Suprapubic skin (tissue), 4 donors: ENCODE measurements around the gene SIGLEC15. TPM values are rescaled to one million over a fixed set of nuclear protein-coding genes. Genes with fewer than 3 reads are reported as not detected.
"Not testable (repeated sequence)": the region's sequence is repeated elsewhere in the genome, so short reads cannot be mapped to it uniquely, and the experiment has no call there.

Experiments
- DNase-seq, 2 donors: peaks; one replicate each; pipeline ENCODE4 v3.0.0-alpha.2; 2019; ENCODE audit warnings: low spot score in 2 of 2
- H3K27ac ChIP-seq: fragments of 200-600 bp; sonication (generic); one replicate; pipeline ENCODE4 v1.5.1; 2019
- H3K27me3 ChIP-seq: fragments of 200-600 bp; sonication (generic); one replicate; pipeline ENCODE4 v1.5.1; 2019
- H3K36me3 ChIP-seq: fragments of 200-600 bp; sonication (generic); one replicate; pipeline ENCODE4 v1.5.1; 2019
- H3K4me1 ChIP-seq: fragments of 200-600 bp; sonication (generic); one replicate; pipeline ENCODE4 v1.5.1; 2019
- H3K4me3 ChIP-seq: fragments of 200-600 bp; sonication (generic); one replicate; pipeline ENCODE4 v1.5.1; 2019; ENCODE audit warnings: mild to moderate bottlenecking
- H3K9me3 ChIP-seq: fragments of 200-600 bp; sonication (generic); one replicate; pipeline ENCODE4 v1.5.1; 2019
- CTCF ChIP-seq, 2 donors: fragments of 200-600 bp in 1 of 2; fragments of 450-650 bp in 1 of 2; sonication (generic) in 1 of 2; IDR thresholded peaks; one replicate each; pipeline ENCODE4 v1.5.1; 2016 to 2019; ENCODE audit warnings: antibody characterized with exemption in 2 of 2, mild to moderate bottlenecking in 1 of 2, moderate library complexity in 1 of 2
- EP300 ChIP-seq: sonication (generic); formaldehyde crosslinking; IDR thresholded peaks from one replicate; pipeline ENCODE4 v1.6.1; 2017; ENCODE audit warnings: antibody characterized with exemption
- POLR2A ChIP-seq, 2 donors: fragments of 450-650 bp; IDR thresholded peaks; one replicate each; pipeline ENCODE4 v1.6.1; 2017; ENCODE audit warnings: antibody characterized with exemption in 2 of 2, mild to moderate bottlenecking in 2 of 2, moderate library complexity in 2 of 2
- POLR2AphosphoS5 ChIP-seq, 3 donors: sonication (generic); formaldehyde crosslinking; IDR thresholded peaks; one replicate each; pipeline ENCODE4 v1.6.1; 2017; ENCODE audit warnings: antibody characterized with exemption in 3 of 3
- WGBS: methylation state at CpG from one replicate; pipeline ENCODE4 v1.1.5; 2018; 5-methylcytosine and 5-hydroxymethylcytosine counted together
- total RNA-seq, 4 donors: library from RNA; depleted of rRNA; stranded (reverse); fragments of >200 nt; gene quantifications; one replicate each; pipeline ENCODE4 v1.1.0, GENCODE V29; 2016

Gene SIGLEC15
- total RNA-seq, 4 donors from 2014 or later: 0.57 to 3.4 (median 0.98) TPM; not detected in 1

GRCh38 chr18:45817543-45817942 is 7.9 kb upstream of the SIGLEC15 start:
- Histone ChIP-seq H3K27ac (no peak overlapping the region), H3K9me3 (no peaks in the 10 kb centered on the region), H3K4me3 (no peak overlapping the region), H3K4me1 (no peaks in the 10 kb centered on the region), H3K36me3 (no peaks in the 10 kb centered on the region), H3K27me3 (no peaks in the 10 kb centered on the region)
- TF ChIP-seq POLR2AphosphoS5 (IDR thresholded peaks at IDR 0.05): no peak
- no peak for TF ChIP-seq EP300
- no peak for TF ChIP-seq CTCF (IDR thresholded peaks at IDR 0.05)
- DNase-seq: no peak
- WGBS: 53% methylated on average over 1 of the region's 1 CpG

GRCh38 chr18:45818765-45819164 is 6.7 kb upstream of the SIGLEC15 start:
- not testable (repeated sequence) for H3K4me1 ChIP-seq, H3K27me3 ChIP-seq, DNase-seq, H3K27ac ChIP-seq, H3K36me3 ChIP-seq, H3K9me3 ChIP-seq, H3K4me3 ChIP-seq
- WGBS: 90% methylated on average over 8 of the region's 8 CpGs

- H3K36me3 ChIP-seq: no peaks in the 10 kb centered on the region
- H3K4me3 ChIP-seq: no peak overlapping the region
- H3K27me3 ChIP-seq: no peaks in the 10 kb centered on the region
- DNase-seq: no peak
- 62% methylated on average over 3 of the region's 3 CpGs for WGBS
- H3K27ac ChIP-seq: no peak overlapping the region
- no peaks in the 10 kb centered on the region for H3K4me1 ChIP-seq
- no peaks in the 10 kb centered on the region for H3K9me3 ChIP-seq
- TF ChIP-seq CTCF (IDR thresholded peaks at IDR 0.05) (no peak), POLR2A (IDR thresholded peaks at IDR 0.05) (no peak), POLR2AphosphoS5 (IDR thresholded peaks at IDR 0.05) (no peak), EP300 (no peak)
These were observed 5.2 kb upstream of the SIGLEC15 start for GRCh38 chr18:45820106-45820745.

- Histone ChIP-seq H3K4me3 (no peak overlapping the region), H3K4me1 (no peaks in the 10 kb centered on the region), H3K9me3 (no peaks in the 10 kb centered on the region), H3K27me3 (no peaks in the 10 kb centered on the region), H3K36me3 (no peaks in the 10 kb centered on the region), H3K27ac (no peak overlapping the region)
- TF ChIP-seq CTCF (IDR thresholded peaks at IDR 0.05) (no peak), POLR2AphosphoS5 (IDR thresholded peaks at IDR 0.05) (no peak), EP300 (no peak), POLR2A (IDR thresholded peaks at IDR 0.05) (no peak)
- WGBS: 94% methylated on average over 2 of the region's 2 CpGs
- DNase-seq: no peak
These were observed 4.4 kb upstream of the SIGLEC15 start for GRCh38 chr18:45821026-45821425.

- TF ChIP-seq POLR2AphosphoS5 (IDR thresholded peaks at IDR 0.05): no peak
- no peak for TF ChIP-seq EP300
- TF ChIP-seq POLR2A (IDR thresholded peaks at IDR 0.05): no peak
- no peak for TF ChIP-seq CTCF (IDR thresholded peaks at IDR 0.05)
- no peaks in the 10 kb centered on the region for H3K36me3 ChIP-seq
- H3K4me1 ChIP-seq: no peaks in the 10 kb centered on the region
- no peaks in the 10 kb centered on the region for H3K9me3 ChIP-seq
- 67% methylated on average over 1 of the region's 1 CpG for WGBS
- H3K27ac ChIP-seq: no peak overlapping the region
- no peak overlapping the region for H3K4me3 ChIP-seq
- no peaks in the 10 kb centered on the region for H3K27me3 ChIP-seq
- no peak for DNase-seq
These were observed 3.8 kb upstream of the SIGLEC15 start for GRCh38 chr18:45821711-45822110.

- no peak overlapping the region for H3K27ac ChIP-seq
- no peak overlapping the region for H3K4me3 ChIP-seq
- no peaks in the 10 kb centered on the region for H3K9me3 ChIP-seq
- H3K4me1 ChIP-seq: peaks cover 15% of the 10 kb centered on the region
- H3K27me3 ChIP-seq: no peaks in the 10 kb centered on the region
- 83% methylated on average over 4 of the region's 4 CpGs for WGBS
- H3K36me3 ChIP-seq: no peaks in the 10 kb centered on the region
- no peak for TF ChIP-seq POLR2AphosphoS5 (IDR thresholded peaks at IDR 0.05)
- no peak for TF ChIP-seq POLR2A (IDR thresholded peaks at IDR 0.05)
- TF ChIP-seq CTCF (IDR thresholded peaks at IDR 0.05): no peak
- TF ChIP-seq EP300: no peak
- DNase-seq: no peak
These were observed 609 bp downstream of the SIGLEC15 start for GRCh38 chr18:45826084-45826483.

- not testable (repeated sequence) for DNase-seq, H3K27ac ChIP-seq, H3K9me3 ChIP-seq, H3K36me3 ChIP-seq, H3K27me3 ChIP-seq, H3K4me3 ChIP-seq
- 87% methylated on average over 4 of the region's 4 CpGs for WGBS
- peaks cover 15% of the 10 kb centered on the region for H3K4me1 ChIP-seq
These were observed 1.2 kb downstream of the SIGLEC15 start for GRCh38 chr18:45826716-45827115.
